Measurements from ENCODE around the gene LETM1. TPM values are rescaled to one million over a fixed set of nuclear protein-coding genes. Genes with fewer than 3 reads are reported as not detected.

The LETM1 gene
- total RNA-seq, 4 donors from 2014 or later = 40.6 to 85.6 (median 72.8) TPM

- no peaks in the 10 kb centered on the region for H3K27me3 ChIP-seq
- TF ChIP-seq POLR2A (IDR thresholded peaks at IDR 0.05) (no peak), CTCF (IDR thresholded peaks at IDR 0.05) (no peak)
- no peak for DNase-seq
- no peaks in the 10 kb centered on the region for H3K9me3 ChIP-seq
- peaks cover 0 to 16% (median 0%) of the 10 kb centered on the region in 3 donors for H3K4me1 ChIP-seq
- H3K27ac ChIP-seq = no peak overlapping the region
- no peaks in the 10 kb centered on the region for H3K36me3 ChIP-seq
- intact Hi-C loops (cut with DNase I) = no loop called here
- no peak overlapping the region for H3K4me3 ChIP-seq
- WGBS, 2 donors = 89 to 93% methylated on average over 5 to 8 of the region's 8 CpGs
Observed at GRCh38 chr4:1883583-1883982, 27.6 kb upstream of the LETM1 start.

GRCh38 chr4:1882850-1883271 is 26.9 kb upstream of the LETM1 start:
- intact Hi-C loops (cut with DNase I) = no loop called here
- WGBS, 2 donors = 91 to 100% methylated on average over 1 of the region's 1 CpG
- H3K4me1 ChIP-seq = peaks cover 0 to 15% (median 0%) of the 10 kb centered on the region in 3 donors
- no peak for TF ChIP-seq CTCF (IDR thresholded peaks at IDR 0.05)
- no peak for TF ChIP-seq POLR2A (IDR thresholded peaks at IDR 0.05)
- no peaks in the 10 kb centered on the region for H3K36me3 ChIP-seq
- H3K4me3 ChIP-seq = no peak overlapping the region
- no peaks in the 10 kb centered on the region for H3K9me3 ChIP-seq
- H3K27ac ChIP-seq = no peak overlapping the region
- no peaks in the 10 kb centered on the region for H3K27me3 ChIP-seq
- no peak for DNase-seq

GRCh38 chr4:1880332-1880731 is 24.4 kb upstream of the LETM1 start:
- no peak overlapping the region for H3K4me3 ChIP-seq
- no peak overlapping the region for H3K27ac ChIP-seq
- WGBS, 2 donors = 44 to 89% methylated on average over 1 of the region's 1 CpG
- H3K4me1 ChIP-seq = peaks cover 0 to 8% (median 0%) of the 10 kb centered on the region in 3 donors
- TF ChIP-seq CTCF (IDR thresholded peaks at IDR 0.05) = no peak
- H3K9me3 ChIP-seq = no peaks in the 10 kb centered on the region
- intact Hi-C loops (cut with DNase I) = no loop called here
- no peaks in the 10 kb centered on the region for H3K36me3 ChIP-seq
- no peak for DNase-seq
- H3K27me3 ChIP-seq = no peaks in the 10 kb centered on the region

- DNase-seq = no peak
- no peaks in the 10 kb centered on the region for H3K27me3 ChIP-seq
- peaks cover 0 to 12% (median 0%) of the 10 kb centered on the region in 3 donors for H3K4me1 ChIP-seq
- H3K36me3 ChIP-seq = no peaks in the 10 kb centered on the region
- intact Hi-C loops (cut with DNase I) = no loop called here
- TF ChIP-seq POLR2A (IDR thresholded peaks at IDR 0.05) = no peak
- TF ChIP-seq CTCF (IDR thresholded peaks at IDR 0.05) = no peak
- 85 to 90% methylated on average over 3 of the region's 4 CpGs for WGBS, 2 donors
- H3K27ac ChIP-seq = no peak overlapping the region
- H3K4me3 ChIP-seq = no peak overlapping the region
- no peaks in the 10 kb centered on the region for H3K9me3 ChIP-seq
Observed at GRCh38 chr4:1879485-1879884, 23.5 kb upstream of the LETM1 start.

- Histone ChIP-seq H3K4me1 (peaks cover 10 to 40% (median 19%) of the 10 kb centered on the region in 3 donors), H3K9me3 (no peaks in the 10 kb centered on the region), H3K27ac (no peak overlapping the region), H3K4me3 (no peak overlapping the region), H3K27me3 (no peaks in the 10 kb centered on the region), H3K36me3 (no peaks in the 10 kb centered on the region)
- no peak for TF ChIP-seq POLR2A (IDR thresholded peaks at IDR 0.05)
- no peak for TF ChIP-seq CTCF (IDR thresholded peaks at IDR 0.05)
- no peak for DNase-seq
- WGBS, 2 donors = 82 to 87% methylated on average over 3 of the region's 3 CpGs
- intact Hi-C loops (cut with DNase I) = no loop called here
Observed at GRCh38 chr4:1874201-1874600, 18.2 kb upstream of the LETM1 start.
